IPS-15b (cell line): ENCODE data around the gene PDCL3.

Source experiments
- H3K27me3 ChIP-seq: one replicate; pipeline ENCODE4 v1.6.1; 2013; ENCODE audit warnings: low read length; ENCODE audit not compliant: control insufficient read depth, insufficient read depth
- H3K36me3 ChIP-seq: one replicate; pipeline ENCODE4 v1.6.1; 2013; ENCODE audit warnings: low read length; ENCODE audit not compliant: control insufficient read depth, insufficient read depth
- H3K4me1 ChIP-seq: one replicate; pipeline ENCODE4 v1.6.1; 2013; ENCODE audit warnings: mild to moderate bottlenecking, low read length; ENCODE audit not compliant: control insufficient read depth, insufficient read depth
- H3K4me3 ChIP-seq: one replicate; pipeline ENCODE4 v1.5.1; 2013; ENCODE audit warnings: low read depth, low read length
- H3K9ac ChIP-seq: one replicate; pipeline ENCODE4 v1.6.1; 2013; ENCODE audit warnings: low read depth, mild to moderate bottlenecking, low read length
- H3K9me3 ChIP-seq: one replicate; pipeline ENCODE4 v1.6.1; 2013; ENCODE audit warnings: mild to moderate bottlenecking, low read length; ENCODE audit not compliant: control insufficient read depth, insufficient read depth

The PDCL3 gene

GRCh38 chr2:100537918-100538317 lies 24.9 kb upstream of the PDCL3 start:
- H3K4me1 ChIP-seq: no peaks in the 10 kb centered on the region
- no peak overlapping the region for H3K9ac ChIP-seq
- no peak overlapping the region for H3K4me3 ChIP-seq
- H3K27me3 ChIP-seq: no peaks in the 10 kb centered on the region
- H3K9me3 ChIP-seq: no peaks in the 10 kb centered on the region
- H3K36me3 ChIP-seq: no peaks in the 10 kb centered on the region

- Histone ChIP-seq H3K4me1 (no peaks in the 10 kb centered on the region), H3K27me3 (no peaks in the 10 kb centered on the region)
Measured at GRCh38 chr2:100539221-100539620, 23.6 kb upstream of the PDCL3 start.

GRCh38 chr2:100541404-100541803 lies 21.4 kb upstream of the PDCL3 start:
- Histone ChIP-seq H3K27me3 (no peaks in the 10 kb centered on the region), H3K36me3 (no peaks in the 10 kb centered on the region), H3K9ac (no peak overlapping the region), H3K4me1 (peaks cover 4% of the 10 kb centered on the region), H3K9me3 (peaks cover 7% of the 10 kb centered on the region), H3K4me3 (no peak overlapping the region)

More at GRCh38 chr2:100539221-100539620, 23.6 kb upstream of the PDCL3 start:
- peaks cover 7% of the 10 kb centered on the region for H3K9me3 ChIP-seq
- no peaks in the 10 kb centered on the region for H3K36me3 ChIP-seq
- no peak overlapping the region for H3K9ac ChIP-seq
- H3K4me3 ChIP-seq: no peak overlapping the region

- Histone ChIP-seq H3K4me3 (no peak overlapping the region), H3K36me3 (no peaks in the 10 kb centered on the region), H3K4me1 (peaks cover 4% of the 10 kb centered on the region), H3K9ac (no peak overlapping the region), H3K9me3 (peaks cover 7% of the 10 kb centered on the region), H3K27me3 (no peaks in the 10 kb centered on the region)
Measured at GRCh38 chr2:100542418-100542817, 20.4 kb upstream of the PDCL3 start.

GRCh38 chr2:100544911-100545596 lies 17.7 kb upstream of the PDCL3 start:
- Histone ChIP-seq H3K36me3 (no peaks in the 10 kb centered on the region), H3K27me3 (no peaks in the 10 kb centered on the region), H3K4me1 (peaks cover 4% of the 10 kb centered on the region), H3K4me3 (no peak overlapping the region), H3K9ac (no peak overlapping the region), H3K9me3 (peaks cover 7% of the 10 kb centered on the region)

GRCh38 chr2:100546469-100546868 lies 16.3 kb upstream of the PDCL3 start:
- Histone ChIP-seq H3K4me3 (no peak overlapping the region), H3K9ac (no peak overlapping the region), H3K9me3 (peaks cover 7% of the 10 kb centered on the region), H3K4me1 (peaks cover 4% of the 10 kb centered on the region), H3K27me3 (no peaks in the 10 kb centered on the region), H3K36me3 (no peaks in the 10 kb centered on the region)

GRCh38 chr2:100548771-100549170 lies 14.0 kb upstream of the PDCL3 start:
- no peaks in the 10 kb centered on the region for H3K36me3 ChIP-seq
- peaks cover 4% of the 10 kb centered on the region for H3K4me1 ChIP-seq
- H3K9ac ChIP-seq: no peak overlapping the region
- no peaks in the 10 kb centered on the region for H3K27me3 ChIP-seq
- peaks cover 3% of the 10 kb centered on the region for H3K9me3 ChIP-seq
- H3K4me3 ChIP-seq: no peak overlapping the region

- H3K4me1 ChIP-seq: no peaks in the 10 kb centered on the region
- H3K4me3 ChIP-seq: no peak overlapping the region
- H3K9me3 ChIP-seq: no peaks in the 10 kb centered on the region
- H3K36me3 ChIP-seq: no peaks in the 10 kb centered on the region
- H3K9ac ChIP-seq: no peak overlapping the region
- no peaks in the 10 kb centered on the region for H3K27me3 ChIP-seq
Measured at GRCh38 chr2:100551303-100551702, 11.5 kb upstream of the PDCL3 start.

GRCh38 chr2:100554798-100555407 lies 7.9 kb upstream of the PDCL3 start:
- no peaks in the 10 kb centered on the region for H3K36me3 ChIP-seq
- H3K4me1 ChIP-seq: no peaks in the 10 kb centered on the region
- H3K9ac ChIP-seq: no peak overlapping the region
- no peaks in the 10 kb centered on the region for H3K9me3 ChIP-seq
- no peak overlapping the region for H3K4me3 ChIP-seq
- no peaks in the 10 kb centered on the region for H3K27me3 ChIP-seq

GRCh38 chr2:100556746-100557145 lies 6.0 kb upstream of the PDCL3 start:
- Histone ChIP-seq H3K4me1 (peaks cover 7% of the 10 kb centered on the region), H3K9ac (no peak overlapping the region), H3K36me3 (no peaks in the 10 kb centered on the region), H3K9me3 (no peaks in the 10 kb centered on the region), H3K4me3 (no peak overlapping the region), H3K27me3 (no peaks in the 10 kb centered on the region)

GRCh38 chr2:100560216-100560830 lies 2.5 kb upstream of the PDCL3 start:
- Histone ChIP-seq H3K9me3 (no peaks in the 10 kb centered on the region), H3K27me3 (no peaks in the 10 kb centered on the region)

GRCh38 chr2:100561191-100561590 lies 1.6 kb upstream of the PDCL3 start:
- no peaks in the 10 kb centered on the region for H3K36me3 ChIP-seq
- no peaks in the 10 kb centered on the region for H3K9me3 ChIP-seq
- no peaks in the 10 kb centered on the region for H3K27me3 ChIP-seq
- H3K9ac ChIP-seq: no peak overlapping the region
- no peak overlapping the region for H3K4me3 ChIP-seq
- H3K4me1 ChIP-seq: peaks cover 10% of the 10 kb centered on the region

More at GRCh38 chr2:100560216-100560830, 2.5 kb upstream of the PDCL3 start:
- Histone ChIP-seq H3K9ac (no peak overlapping the region), H3K4me3 (no peak overlapping the region), H3K4me1 (peaks cover 10% of the 10 kb centered on the region), H3K36me3 (no peaks in the 10 kb centered on the region)
